ENCODE data around the gene RPS6KA2.

Gene RPS6KA2

DNA sequence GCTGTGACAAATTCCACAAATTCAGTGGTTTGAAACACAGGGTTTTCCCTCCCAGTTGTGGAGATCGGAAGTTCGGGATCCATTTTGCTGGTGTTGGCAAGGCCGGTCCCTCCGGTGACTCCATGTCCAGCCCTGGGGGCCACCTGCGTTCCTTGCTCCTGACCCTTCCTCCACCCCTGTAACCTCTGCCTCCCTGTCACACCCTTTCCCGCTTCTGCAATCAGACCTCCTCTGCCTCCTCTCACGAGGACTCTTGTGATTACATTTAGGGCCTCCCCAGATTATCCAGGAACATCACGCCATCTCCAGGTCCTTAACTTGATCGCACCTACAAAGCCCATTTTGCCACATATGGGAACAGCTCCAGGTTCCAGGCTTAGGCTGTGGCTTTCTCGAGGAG is 12.5 kb downstream of the RPS6KA2 start:
- no peak overlapping the region for H3K27ac ChIP-seq (replicated peaks)
- H3K4me3 ChIP-seq (replicated peaks; ENCODE audit: insufficient read depth, low read length), result no peak overlapping the region
- DNase-seq (ENCODE audit: low read depth in 1 of 2, low spot score in 1 of 2), result no peak
- no peak for TF ChIP-seq POLR2AphosphoS5 (IDR thresholded peaks at IDR 0.05; ENCODE audit: low read depth)
- TF ChIP-seq, protein P1, sequence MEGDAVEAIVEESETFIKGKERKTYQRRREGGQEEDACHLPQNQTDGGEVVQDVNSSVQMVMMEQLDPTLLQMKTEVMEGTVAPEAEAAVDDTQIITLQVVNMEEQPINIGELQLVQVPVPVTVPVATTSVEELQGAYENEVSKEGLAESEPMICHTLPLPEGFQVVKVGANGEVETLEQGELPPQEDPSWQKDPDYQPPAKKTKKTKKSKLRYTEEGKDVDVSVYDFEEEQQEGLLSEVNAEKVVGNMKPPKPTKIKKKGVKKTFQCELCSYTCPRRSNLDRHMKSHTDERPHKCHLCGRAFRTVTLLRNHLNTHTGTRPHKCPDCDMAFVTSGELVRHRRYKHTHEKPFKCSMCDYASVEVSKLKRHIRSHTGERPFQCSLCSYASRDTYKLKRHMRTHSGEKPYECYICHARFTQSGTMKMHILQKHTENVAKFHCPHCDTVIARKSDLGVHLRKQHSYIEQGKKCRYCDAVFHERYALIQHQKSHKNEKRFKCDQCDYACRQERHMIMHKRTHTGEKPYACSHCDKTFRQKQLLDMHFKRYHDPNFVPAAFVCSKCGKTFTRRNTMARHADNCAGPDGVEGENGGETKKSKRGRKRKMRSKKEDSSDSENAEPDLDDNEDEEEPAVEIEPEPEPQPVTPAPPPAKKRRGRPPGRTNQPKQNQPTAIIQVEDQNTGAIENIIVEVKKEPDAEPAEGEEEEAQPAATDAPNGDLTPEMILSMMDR (IDR thresholded peaks at IDR 0.05; ENCODE audit: insufficient read depth, low read length), result no peak
- TF ChIP-seq GABPA (IDR thresholded peaks at IDR 0.05; ENCODE audit: low read depth), result no peak
- TF ChIP-seq REST (IDR thresholded peaks at IDR 0.05; ENCODE audit: insufficient replicate concordance, low read depth), result no peak
- no peak for TF ChIP-seq SPI1 (IDR thresholded peaks at IDR 0.05; ENCODE audit: borderline replicate concordance, low read depth)
- H3K27me3 ChIP-seq (ENCODE audit: insufficient read depth, poor library complexity, severe bottlenecking), result no peaks in the 10 kb centered on the region

GRCh38 chr6:166614171-166614583 is 12.9 kb downstream of the RPS6KA2 start:
- H3K27me3 ChIP-seq (ENCODE audit: insufficient read depth, poor library complexity, severe bottlenecking), result no peaks in the 10 kb centered on the region
- no peak for TF ChIP-seq GABPA (IDR thresholded peaks at IDR 0.05; ENCODE audit: low read depth)
- no peak for TF ChIP-seq SPI1 (IDR thresholded peaks at IDR 0.05; ENCODE audit: borderline replicate concordance, low read depth)
- TF ChIP-seq REST (IDR thresholded peaks at IDR 0.05; ENCODE audit: insufficient replicate concordance, low read depth), result no peak
- TF ChIP-seq, protein P1 (IDR thresholded peaks at IDR 0.05; ENCODE audit: insufficient read depth, low read length), result no peak
- no peak for DNase-seq (ENCODE audit: low read depth in 1 of 2, low spot score in 1 of 2)
- H3K27ac ChIP-seq (replicated peaks), result no peak overlapping the region
- no peak overlapping the region for H3K4me3 ChIP-seq (replicated peaks; ENCODE audit: insufficient read depth, low read length)

DNA sequence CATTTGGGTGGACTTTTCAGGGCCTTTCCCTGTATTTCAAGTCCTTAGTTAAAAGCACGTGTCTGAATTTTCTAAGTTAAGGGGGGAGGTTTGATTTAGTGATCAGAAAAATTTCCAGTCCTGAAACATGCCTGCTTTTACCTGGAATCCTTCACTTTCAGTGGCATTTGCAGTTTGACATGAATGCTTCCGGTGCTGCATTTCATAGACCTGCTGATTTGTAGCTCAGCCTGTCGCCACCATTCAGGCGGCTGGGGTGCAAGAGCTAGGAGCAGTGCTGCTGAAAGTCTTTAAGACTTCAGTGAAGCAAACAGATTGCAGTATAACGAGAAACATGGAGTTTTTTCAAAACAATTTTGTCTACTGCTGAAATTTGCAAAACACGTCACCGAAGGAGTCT is 14.0 kb downstream of the RPS6KA2 start:
- Histone ChIP-seq H3K27ac (replicated peaks) (no peak overlapping the region), H3K27me3 (ENCODE audit: insufficient read depth, poor library complexity, severe bottlenecking) (no peaks in the 10 kb centered on the region), H3K4me3 (replicated peaks; ENCODE audit: insufficient read depth, low read length) (no peak overlapping the region)
- DNase-seq (ENCODE audit: low read depth in 1 of 2, low spot score in 1 of 2), result no peak
- no peak for TF ChIP-seq GABPA (IDR thresholded peaks at IDR 0.05; ENCODE audit: low read depth)
- no peak for TF ChIP-seq REST (IDR thresholded peaks at IDR 0.05; ENCODE audit: insufficient replicate concordance, low read depth)
- TF ChIP-seq SPI1 (IDR thresholded peaks at IDR 0.05; ENCODE audit: borderline replicate concordance, low read depth), result no peak
- TF ChIP-seq, protein P1 (IDR thresholded peaks at IDR 0.05; ENCODE audit: insufficient read depth, low read length), result no peak
- TF ChIP-seq POLR2AphosphoS5 (IDR thresholded peaks at IDR 0.05; ENCODE audit: low read depth), result no peak

All from HL-60 (cell line).